Measurements from ENCODE around the gene TRIM47. TPM values are rescaled to one million over a fixed set of nuclear protein-coding genes. Genes with fewer than 3 reads are reported as not detected.

TRIM47 gene
- total and polyA plus RNA-seq, 4 donors = 6.9 to 18.5 (median 13.8) TPM

DNA sequence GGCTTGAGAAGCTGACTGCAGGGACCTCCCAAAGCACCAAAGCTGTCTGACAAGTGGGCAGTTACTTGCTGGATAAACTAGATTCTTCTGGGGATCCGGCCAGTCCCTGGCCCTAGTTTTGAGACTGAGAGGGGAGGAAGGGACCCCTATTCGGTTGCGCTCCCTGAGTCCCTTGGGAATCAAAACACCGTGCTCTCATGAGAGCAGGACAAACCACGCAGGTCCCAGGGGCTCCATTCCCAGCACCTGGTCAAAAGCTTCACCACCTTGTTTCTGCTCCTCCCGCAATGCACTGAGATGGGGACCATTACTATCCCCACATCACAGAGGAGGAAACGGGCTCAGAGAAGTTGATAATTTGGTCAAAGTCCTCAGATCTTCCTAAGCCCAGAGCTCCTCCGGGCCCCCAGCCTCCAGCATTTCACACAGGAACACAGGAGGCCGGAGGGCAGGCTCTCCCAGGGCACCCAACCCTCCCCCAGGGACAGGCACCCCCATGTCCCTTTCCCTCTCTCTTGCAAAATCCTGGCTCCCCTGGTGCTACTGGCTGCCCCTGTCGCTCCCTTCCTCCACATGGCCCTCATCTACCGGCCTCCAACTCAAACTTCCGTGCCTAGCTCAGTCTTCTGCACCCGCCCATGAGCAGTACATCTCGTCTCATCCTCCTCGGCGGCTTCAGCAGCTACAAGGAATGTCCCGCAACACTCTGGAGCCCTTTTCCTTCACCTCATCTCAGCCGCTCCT, 15.1 kb upstream of the TRIM47 start:
- Histone ChIP-seq H3K4me3 (ENCODE audit: low read depth in 1 of 3, low read length in 3 of 3) (no peak overlapping the region), H3K4me1 (ENCODE audit: control insufficient read depth in 4 of 4, insufficient read depth in 4 of 4, low read length in 3 of 4) (peaks cover 11 to 38% (median 24%) of the 10 kb centered on the region in 4 donors), H3K36me3 (ENCODE audit: control insufficient read depth in 4 of 4, insufficient read depth in 3 of 4, low read depth in 1 of 4, low read length in 3 of 4) (peaks cover 0 to 3% (median under 1%) of the 10 kb centered on the region in 4 donors), H3K9ac (ENCODE audit: low read depth in 1 of 2, low read length in 2 of 2) (no peak overlapping the region), H3K9me3 (ENCODE audit: control insufficient read depth in 4 of 4, low read length in 3 of 4) (no peaks in the 10 kb centered on the region), H3K27me3 (ENCODE audit: control insufficient read depth in 4 of 4, insufficient read depth in 4 of 4, low read length in 3 of 4) (no peaks in the 10 kb centered on the region), H3K27ac (ENCODE audit: low read depth in 1 of 2, low read length in 2 of 2) (no peak overlapping the region)
- WGBS = 95% methylated on average over 18 of the region's 18 CpGs
- TF ChIP-seq EGR1 (IDR thresholded peaks at IDR 0.05; ENCODE audit: low read depth in 2 of 2) = no peak
- no peak for TF ChIP-seq SP1 (IDR thresholded peaks at IDR 0.05)
- TF ChIP-seq YY1 (IDR thresholded peaks at IDR 0.05) = no peak
- TF ChIP-seq GABPA (IDR thresholded peaks at IDR 0.05 in 1 of 2, conservative IDR thresholded peaks at IDR 0.05 in 1 of 2) = no peak
- TF ChIP-seq JUND (IDR thresholded peaks at IDR 0.05) = no peak
- TF ChIP-seq, protein P1, sequence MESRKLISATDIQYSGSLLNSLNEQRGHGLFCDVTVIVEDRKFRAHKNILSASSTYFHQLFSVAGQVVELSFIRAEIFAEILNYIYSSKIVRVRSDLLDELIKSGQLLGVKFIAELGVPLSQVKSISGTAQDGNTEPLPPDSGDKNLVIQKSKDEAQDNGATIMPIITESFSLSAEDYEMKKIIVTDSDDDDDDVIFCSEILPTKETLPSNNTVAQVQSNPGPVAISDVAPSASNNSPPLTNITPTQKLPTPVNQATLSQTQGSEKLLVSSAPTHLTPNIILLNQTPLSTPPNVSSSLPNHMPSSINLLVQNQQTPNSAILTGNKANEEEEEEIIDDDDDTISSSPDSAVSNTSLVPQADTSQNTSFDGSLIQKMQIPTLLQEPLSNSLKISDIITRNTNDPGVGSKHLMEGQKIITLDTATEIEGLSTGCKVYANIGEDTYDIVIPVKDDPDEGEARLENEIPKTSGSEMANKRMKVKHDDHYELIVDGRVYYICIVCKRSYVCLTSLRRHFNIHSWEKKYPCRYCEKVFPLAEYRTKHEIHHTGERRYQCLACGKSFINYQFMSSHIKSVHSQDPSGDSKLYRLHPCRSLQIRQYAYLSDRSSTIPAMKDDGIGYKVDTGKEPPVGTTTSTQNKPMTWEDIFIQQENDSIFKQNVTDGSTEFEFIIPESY (IDR thresholded peaks at IDR 0.05) = no peak
- TF ChIP-seq HNF4G (IDR thresholded peaks at IDR 0.05) = no peak
- TF ChIP-seq, protein P2, sequence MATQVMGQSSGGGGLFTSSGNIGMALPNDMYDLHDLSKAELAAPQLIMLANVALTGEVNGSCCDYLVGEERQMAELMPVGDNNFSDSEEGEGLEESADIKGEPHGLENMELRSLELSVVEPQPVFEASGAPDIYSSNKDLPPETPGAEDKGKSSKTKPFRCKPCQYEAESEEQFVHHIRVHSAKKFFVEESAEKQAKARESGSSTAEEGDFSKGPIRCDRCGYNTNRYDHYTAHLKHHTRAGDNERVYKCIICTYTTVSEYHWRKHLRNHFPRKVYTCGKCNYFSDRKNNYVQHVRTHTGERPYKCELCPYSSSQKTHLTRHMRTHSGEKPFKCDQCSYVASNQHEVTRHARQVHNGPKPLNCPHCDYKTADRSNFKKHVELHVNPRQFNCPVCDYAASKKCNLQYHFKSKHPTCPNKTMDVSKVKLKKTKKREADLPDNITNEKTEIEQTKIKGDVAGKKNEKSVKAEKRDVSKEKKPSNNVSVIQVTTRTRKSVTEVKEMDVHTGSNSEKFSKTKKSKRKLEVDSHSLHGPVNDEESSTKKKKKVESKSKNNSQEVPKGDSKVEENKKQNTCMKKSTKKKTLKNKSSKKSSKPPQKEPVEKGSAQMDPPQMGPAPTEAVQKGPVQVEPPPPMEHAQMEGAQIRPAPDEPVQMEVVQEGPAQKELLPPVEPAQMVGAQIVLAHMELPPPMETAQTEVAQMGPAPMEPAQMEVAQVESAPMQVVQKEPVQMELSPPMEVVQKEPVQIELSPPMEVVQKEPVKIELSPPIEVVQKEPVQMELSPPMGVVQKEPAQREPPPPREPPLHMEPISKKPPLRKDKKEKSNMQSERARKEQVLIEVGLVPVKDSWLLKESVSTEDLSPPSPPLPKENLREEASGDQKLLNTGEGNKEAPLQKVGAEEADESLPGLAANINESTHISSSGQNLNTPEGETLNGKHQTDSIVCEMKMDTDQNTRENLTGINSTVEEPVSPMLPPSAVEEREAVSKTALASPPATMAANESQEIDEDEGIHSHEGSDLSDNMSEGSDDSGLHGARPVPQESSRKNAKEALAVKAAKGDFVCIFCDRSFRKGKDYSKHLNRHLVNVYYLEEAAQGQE (IDR thresholded peaks at IDR 0.05) = no peak
- no peak for DNase-seq (ENCODE audit: low spot score)

DNA sequence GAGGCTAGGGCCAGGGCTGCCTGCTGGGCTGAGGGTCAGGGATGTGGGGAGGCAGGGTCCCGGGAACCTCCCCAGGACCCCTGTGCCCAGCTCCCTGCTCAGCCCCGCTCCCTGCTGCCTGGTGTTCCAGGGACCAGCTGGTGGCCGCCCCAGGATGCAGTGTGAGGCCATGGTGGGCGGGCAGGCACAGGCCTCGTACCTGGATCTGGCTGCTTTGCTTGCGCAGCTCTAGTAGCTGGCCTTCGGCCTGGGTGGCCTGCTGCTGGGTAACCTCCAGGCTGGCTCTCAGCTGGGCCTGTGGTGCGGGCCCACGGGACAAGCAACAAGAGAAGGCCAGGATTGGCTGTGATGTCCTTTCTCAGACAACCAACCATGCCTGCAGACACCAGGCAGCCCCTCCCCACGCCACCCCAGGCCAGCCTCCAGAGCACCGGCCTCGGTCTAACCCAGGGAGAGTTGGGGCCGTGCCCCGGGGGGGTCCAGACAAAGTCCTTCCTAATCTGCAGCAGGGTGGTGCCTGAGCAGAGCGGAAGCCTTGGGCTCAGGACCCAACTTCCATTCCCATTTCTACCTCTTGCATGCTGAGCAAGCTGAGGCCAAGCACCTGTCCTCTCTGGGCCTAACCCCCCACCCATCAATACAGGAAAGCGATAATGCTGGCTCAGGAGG, 14.3 kb upstream of the TRIM47 start:
- no peak overlapping the region for H3K4me3 ChIP-seq (ENCODE audit: low read depth in 1 of 3, low read length in 3 of 3)
- 95% methylated on average over 16 of the region's 16 CpGs for WGBS
- H3K4me1 ChIP-seq (ENCODE audit: control insufficient read depth in 4 of 4, insufficient read depth in 4 of 4, low read length in 3 of 4) = peaks cover 11 to 38% (median 24%) of the 10 kb centered on the region in 4 donors
- no peak for TF ChIP-seq TAF1 (conservative IDR thresholded peaks at IDR 0.05)
- TF ChIP-seq NR2F2 (IDR thresholded peaks at IDR 0.05) = no peak
- TF ChIP-seq HNF4A (conservative IDR thresholded peaks at IDR 0.05) = no peak
- TF ChIP-seq, protein P3, sequence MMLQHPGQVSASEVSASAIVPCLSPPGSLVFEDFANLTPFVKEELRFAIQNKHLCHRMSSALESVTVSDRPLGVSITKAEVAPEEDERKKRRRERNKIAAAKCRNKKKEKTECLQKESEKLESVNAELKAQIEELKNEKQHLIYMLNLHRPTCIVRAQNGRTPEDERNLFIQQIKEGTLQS (IDR thresholded peaks at IDR 0.05) = no peak
- TF ChIP-seq HNF4G (IDR thresholded peaks at IDR 0.05) = no peak
- TF ChIP-seq, protein P4, sequence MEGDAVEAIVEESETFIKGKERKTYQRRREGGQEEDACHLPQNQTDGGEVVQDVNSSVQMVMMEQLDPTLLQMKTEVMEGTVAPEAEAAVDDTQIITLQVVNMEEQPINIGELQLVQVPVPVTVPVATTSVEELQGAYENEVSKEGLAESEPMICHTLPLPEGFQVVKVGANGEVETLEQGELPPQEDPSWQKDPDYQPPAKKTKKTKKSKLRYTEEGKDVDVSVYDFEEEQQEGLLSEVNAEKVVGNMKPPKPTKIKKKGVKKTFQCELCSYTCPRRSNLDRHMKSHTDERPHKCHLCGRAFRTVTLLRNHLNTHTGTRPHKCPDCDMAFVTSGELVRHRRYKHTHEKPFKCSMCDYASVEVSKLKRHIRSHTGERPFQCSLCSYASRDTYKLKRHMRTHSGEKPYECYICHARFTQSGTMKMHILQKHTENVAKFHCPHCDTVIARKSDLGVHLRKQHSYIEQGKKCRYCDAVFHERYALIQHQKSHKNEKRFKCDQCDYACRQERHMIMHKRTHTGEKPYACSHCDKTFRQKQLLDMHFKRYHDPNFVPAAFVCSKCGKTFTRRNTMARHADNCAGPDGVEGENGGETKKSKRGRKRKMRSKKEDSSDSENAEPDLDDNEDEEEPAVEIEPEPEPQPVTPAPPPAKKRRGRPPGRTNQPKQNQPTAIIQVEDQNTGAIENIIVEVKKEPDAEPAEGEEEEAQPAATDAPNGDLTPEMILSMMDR (IDR thresholded peaks at IDR 0.05; ENCODE audit: low read depth, low read length, missing input control) = no peak
- no peak for TF ChIP-seq RXRA (IDR thresholded peaks at IDR 0.05)
- TF ChIP-seq GABPA (IDR thresholded peaks at IDR 0.05 in 1 of 2, conservative IDR thresholded peaks at IDR 0.05 in 1 of 2) = no peak
- TF ChIP-seq, protein P1 (IDR thresholded peaks at IDR 0.05) = no peak
- TF ChIP-seq, protein P2 (IDR thresholded peaks at IDR 0.05) = no peak
- no peak for TF ChIP-seq RAD21 (IDR thresholded peaks at IDR 0.05)
- TF ChIP-seq FOXA1 (IDR thresholded peaks at IDR 0.05) = no peak
- no peak for TF ChIP-seq YY1 (IDR thresholded peaks at IDR 0.05)
- no peak for DNase-seq (ENCODE audit: low spot score)
- no peak overlapping the region for H3K27ac ChIP-seq (ENCODE audit: low read depth in 1 of 2, low read length in 2 of 2)
- peaks cover 0 to 1% (median 0%) of the 10 kb centered on the region in 4 donors for H3K36me3 ChIP-seq (ENCODE audit: control insufficient read depth in 4 of 4, insufficient read depth in 3 of 4, low read depth in 1 of 4, low read length in 3 of 4)
- H3K9me3 ChIP-seq (ENCODE audit: control insufficient read depth in 4 of 4, low read length in 3 of 4) = no peaks in the 10 kb centered on the region
- no peaks in the 10 kb centered on the region for H3K27me3 ChIP-seq (ENCODE audit: control insufficient read depth in 4 of 4, insufficient read depth in 4 of 4, low read length in 3 of 4)
- no peak overlapping the region for H3K9ac ChIP-seq (ENCODE audit: low read depth in 1 of 2, low read length in 2 of 2)
